Progenitor cell of endocrine pancreas (in vitro differentiated cells): ENCODE measurements around the gene SDC3. TPM values are rescaled to one million over a fixed set of nuclear protein-coding genes. Genes with fewer than 3 reads are reported as not detected.

ENCODE experiments used
- DNase-seq: peaks from one replicate; pipeline ENCODE4 v3.0.0; 2021; ENCODE audit warnings: low spot score; ENCODE audit not compliant: unreplicated experiment
- H3K27ac Mint-ChIP-seq: 2 replicates; pipeline ENCODE4 v1.8.0; 2021; ENCODE audit warnings: mild to moderate bottlenecking, moderate library complexity, mixed read lengths
- H3K27me3 Mint-ChIP-seq: 2 replicates; pipeline ENCODE4 v1.8.0; 2021; ENCODE audit warnings: mixed read lengths
- H3K36me3 Mint-ChIP-seq: 2 replicates; pipeline ENCODE4 v1.8.0; 2022; ENCODE audit warnings: mixed read lengths; ENCODE audit not compliant: insufficient read depth
- H3K4me1 Mint-ChIP-seq: 2 replicates; pipeline ENCODE4 v1.8.0; 2021; ENCODE audit warnings: low read depth, mixed read lengths
- H3K4me3 Mint-ChIP-seq: 2 replicates; pipeline ENCODE4 v1.8.0; 2021; ENCODE audit warnings: low read depth, mild to moderate bottlenecking, moderate library complexity, mixed read lengths
- H3K9me3 Mint-ChIP-seq: 2 replicates; pipeline ENCODE4 v1.8.0; 2021; ENCODE audit warnings: low read depth, mixed read lengths
- CTCF ChIP-seq: fragments of 200-600 bp; sonication (generic); IDR thresholded peaks from one replicate; pipeline ENCODE4 v1.5.0; 2021; ENCODE audit warnings: antibody characterized with exemption, mild to moderate bottlenecking; ENCODE audit not compliant: unreplicated experiment
- long read RNA-seq: library from polyadenylated mRNA; unstranded; transcript quantifications from one replicate; pipeline ENCODE4 v2.0.0, GENCODE V29; 2020
- total RNA-seq: library from RNA; stranded (reverse); gene quantifications from 2 replicates; pipeline ENCODE4 v1.2.1, GENCODE V29; 2021

Gene SDC3
- 33.7 and 38.3 TPM in 2 replicates for total RNA-seq
- long read RNA-seq, partial matches to known transcripts: 0 of 5 reads
- long read RNA-seq, other reads (novel, unspliced or antisense): 5 of 5 reads

GRCh38 chr1:30908696-30909364 is at the start of gene SDC3:
Gene SDC3, minus strand, starts transcription at chr1:30908758. Its CDS starts 172 bp downstream, at chr1:30908586.
- H3K36me3 Mint-ChIP-seq: no peaks in the 10 kb centered on the region
- H3K9me3 Mint-ChIP-seq: no peaks in the 10 kb centered on the region
- no peak for TF ChIP-seq CTCF
- peak within 1 kb of the TSS; percentile 85 for H3K27ac Mint-ChIP-seq
- H3K4me1 Mint-ChIP-seq: peaks cover 11% of the 10 kb centered on the region
- peaks cover 20% of the 10 kb centered on the region for H3K27me3 Mint-ChIP-seq
- peak within 1 kb of the TSS; percentile 86 for H3K4me3 Mint-ChIP-seq
- DNase-seq: no peak

- no peaks in the 10 kb centered on the region for H3K9me3 Mint-ChIP-seq
- no peaks in the 10 kb centered on the region for H3K4me1 Mint-ChIP-seq
- no peak overlapping the region for H3K4me3 Mint-ChIP-seq
- peaks cover 43% of the 10 kb centered on the region for H3K36me3 Mint-ChIP-seq
- H3K27ac Mint-ChIP-seq: peak overlapping the region; percentile 0
- no peak for TF ChIP-seq CTCF
- no peaks in the 10 kb centered on the region for H3K27me3 Mint-ChIP-seq
- no peak for DNase-seq
Measured at GRCh38 chr1:30957560-30958222, 49.1 kb upstream of the SDC3 start.

- Mint-ChIP-seq H3K9me3 (no peaks in the 10 kb centered on the region), H3K27me3 (no peaks in the 10 kb centered on the region), H3K4me3 (no peak overlapping the region), H3K27ac (no peak overlapping the region), H3K4me1 (peaks cover 11% of the 10 kb centered on the region), H3K36me3 (peaks cover 48% of the 10 kb centered on the region)
- no peak for TF ChIP-seq CTCF
- no peak for DNase-seq
Measured at GRCh38 chr1:30955448-30956015, 47.0 kb upstream of the SDC3 start.

GRCh38 chr1:30953685-30954084 is 45.1 kb upstream of the SDC3 start:
- H3K4me1 Mint-ChIP-seq: peaks cover 14% of the 10 kb centered on the region
- H3K9me3 Mint-ChIP-seq: no peaks in the 10 kb centered on the region
- H3K36me3 Mint-ChIP-seq: peaks cover 52% of the 10 kb centered on the region
- no peaks in the 10 kb centered on the region for H3K27me3 Mint-ChIP-seq
- no peak overlapping the region for H3K4me3 Mint-ChIP-seq
- no peak for DNase-seq
- no peak for TF ChIP-seq CTCF
- no peak overlapping the region for H3K27ac Mint-ChIP-seq

- peaks cover 14% of the 10 kb centered on the region for H3K4me1 Mint-ChIP-seq
- H3K27ac Mint-ChIP-seq: peak overlapping the region; percentile 88
- TF ChIP-seq CTCF: no peak
- H3K4me3 Mint-ChIP-seq: no peak overlapping the region
- no peaks in the 10 kb centered on the region for H3K27me3 Mint-ChIP-seq
- no peak for DNase-seq
- peaks cover 56% of the 10 kb centered on the region for H3K36me3 Mint-ChIP-seq
- H3K9me3 Mint-ChIP-seq: no peaks in the 10 kb centered on the region
Measured at GRCh38 chr1:30952098-30952497, 43.5 kb upstream of the SDC3 start.
